ENCODE measurements around the gene CDH4. TPM values are rescaled to one million over a fixed set of nuclear protein-coding genes. Genes with fewer than 3 reads are reported as not detected.

The CDH4 gene
- total RNA-seq, 4 donors from 2014 or later = under 0.01 to 0.56 (median 0.19) TPM; not detected in 1

- ATAC-seq (ENCODE audit: low FRiP score) (no peak), DNase-seq (ENCODE audit: low spot score) (no peak)
- TF ChIP-seq, protein P1, sequence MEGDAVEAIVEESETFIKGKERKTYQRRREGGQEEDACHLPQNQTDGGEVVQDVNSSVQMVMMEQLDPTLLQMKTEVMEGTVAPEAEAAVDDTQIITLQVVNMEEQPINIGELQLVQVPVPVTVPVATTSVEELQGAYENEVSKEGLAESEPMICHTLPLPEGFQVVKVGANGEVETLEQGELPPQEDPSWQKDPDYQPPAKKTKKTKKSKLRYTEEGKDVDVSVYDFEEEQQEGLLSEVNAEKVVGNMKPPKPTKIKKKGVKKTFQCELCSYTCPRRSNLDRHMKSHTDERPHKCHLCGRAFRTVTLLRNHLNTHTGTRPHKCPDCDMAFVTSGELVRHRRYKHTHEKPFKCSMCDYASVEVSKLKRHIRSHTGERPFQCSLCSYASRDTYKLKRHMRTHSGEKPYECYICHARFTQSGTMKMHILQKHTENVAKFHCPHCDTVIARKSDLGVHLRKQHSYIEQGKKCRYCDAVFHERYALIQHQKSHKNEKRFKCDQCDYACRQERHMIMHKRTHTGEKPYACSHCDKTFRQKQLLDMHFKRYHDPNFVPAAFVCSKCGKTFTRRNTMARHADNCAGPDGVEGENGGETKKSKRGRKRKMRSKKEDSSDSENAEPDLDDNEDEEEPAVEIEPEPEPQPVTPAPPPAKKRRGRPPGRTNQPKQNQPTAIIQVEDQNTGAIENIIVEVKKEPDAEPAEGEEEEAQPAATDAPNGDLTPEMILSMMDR (IDR thresholded peaks at IDR 0.05) = no peak
These were observed 279.7 kb downstream of the CDH4 start for GRCh38 chr20:61531553-61532345.

- ATAC-seq (ENCODE audit: low FRiP score) (no peak), DNase-seq (ENCODE audit: low spot score) (no peak)
- TF ChIP-seq, protein P1 (IDR thresholded peaks at IDR 0.05) = no peak
These were observed 280.7 kb downstream of the CDH4 start for GRCh38 chr20:61532736-61533135.

- no peak for ATAC-seq (ENCODE audit: low FRiP score)
- no peak for DNase-seq (ENCODE audit: low spot score)
- TF ChIP-seq, protein P1 (IDR thresholded peaks at IDR 0.05) = no peak
These were observed 281.2 kb downstream of the CDH4 start for GRCh38 chr20:61533231-61533631.

- no peak for ATAC-seq (ENCODE audit: low FRiP score)
These were observed 282.3 kb downstream of the CDH4 start for GRCh38 chr20:61534346-61534745.

DNA sequence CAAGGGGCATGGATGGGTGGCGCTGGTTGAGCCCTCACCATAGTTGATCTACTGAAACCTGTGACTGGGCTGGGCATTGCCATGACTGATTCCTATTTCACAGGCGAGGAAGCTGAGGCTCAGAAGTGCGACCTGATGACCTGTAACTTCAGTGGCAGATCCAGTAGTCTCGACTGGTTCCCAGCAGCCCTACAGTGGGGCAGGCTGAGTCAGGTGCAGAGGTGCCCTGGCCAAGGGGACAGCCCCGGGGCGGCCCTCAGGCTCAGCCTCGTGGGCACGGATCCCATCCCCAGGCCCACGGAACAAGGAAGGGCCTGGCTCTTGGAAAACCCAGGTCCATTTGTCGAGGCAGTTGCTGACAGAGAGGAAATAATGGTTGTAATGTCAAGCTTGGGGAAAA lies 283.0 kb downstream of the CDH4 start:
- ATAC-seq (ENCODE audit: low FRiP score) (no peak), DNase-seq (ENCODE audit: low spot score) (no peak)
- TF ChIP-seq, protein P1 (IDR thresholded peaks at IDR 0.05) = no peak

More at GRCh38 chr20:61534346-61534745, 282.3 kb downstream of the CDH4 start:
- DNase-seq (ENCODE audit: low spot score) = no peak
- TF ChIP-seq, protein P1 (IDR thresholded peaks at IDR 0.05) = no peak

DNA sequence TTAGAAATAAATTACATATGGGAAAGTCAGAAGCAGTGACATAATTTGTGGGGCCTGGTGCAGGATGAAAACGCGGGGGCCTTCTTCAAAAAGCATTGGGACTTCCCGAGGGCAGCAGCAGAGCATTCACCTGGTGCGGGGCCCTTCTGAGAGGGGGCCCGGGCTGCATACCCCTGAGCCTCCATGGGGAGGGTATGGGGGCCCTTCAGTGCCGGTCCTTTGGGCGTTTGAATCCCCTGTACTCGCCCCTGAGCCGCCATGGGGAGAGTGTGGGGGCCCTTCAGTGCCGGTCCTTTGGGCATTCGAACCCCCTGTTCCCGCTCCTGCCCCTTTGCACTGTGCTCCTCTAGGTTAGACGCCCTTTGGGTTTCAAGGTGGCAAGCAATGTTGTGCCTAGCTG lies 283.5 kb downstream of the CDH4 start:
- no peak for DNase-seq (ENCODE audit: low spot score)
- TF ChIP-seq, protein P1 (IDR thresholded peaks at IDR 0.05) = no peak
- no peak for ATAC-seq (ENCODE audit: low FRiP score)

DNA sequence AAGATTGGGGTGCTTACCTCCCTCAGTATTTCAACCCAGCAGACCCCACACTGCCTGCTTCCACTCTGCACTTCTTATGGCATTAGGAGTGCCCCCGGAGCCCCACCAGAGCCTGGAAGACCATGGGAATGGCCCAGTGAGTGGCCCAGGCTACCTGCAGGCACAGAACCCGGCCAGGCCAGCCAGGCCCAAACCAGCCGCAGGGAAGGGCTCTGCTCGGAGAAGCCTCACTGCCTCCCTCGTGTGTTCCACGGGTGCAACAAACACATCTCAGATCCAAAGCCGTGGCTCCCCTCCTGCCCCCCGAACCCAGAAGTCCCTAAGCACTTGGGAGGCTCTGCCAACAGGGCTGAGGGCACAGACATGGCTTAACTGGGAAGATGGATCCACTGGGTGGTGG lies 283.9 kb downstream of the CDH4 start:
- ATAC-seq (ENCODE audit: low FRiP score) = no peak
- no peak for DNase-seq (ENCODE audit: low spot score)
- TF ChIP-seq, protein P1 (IDR thresholded peaks at IDR 0.05) = no peak
